Measurements from ENCODE around the gene SNRNP70.
A peak's percentile ranks its signal among the peaks of the same experiment; 100 is the strongest.
"Not testable (repeated sequence)": the region's sequence is repeated elsewhere in the genome, so short reads cannot be mapped to it uniquely, and the experiment has no call there.

Gene SNRNP70

DNA sequence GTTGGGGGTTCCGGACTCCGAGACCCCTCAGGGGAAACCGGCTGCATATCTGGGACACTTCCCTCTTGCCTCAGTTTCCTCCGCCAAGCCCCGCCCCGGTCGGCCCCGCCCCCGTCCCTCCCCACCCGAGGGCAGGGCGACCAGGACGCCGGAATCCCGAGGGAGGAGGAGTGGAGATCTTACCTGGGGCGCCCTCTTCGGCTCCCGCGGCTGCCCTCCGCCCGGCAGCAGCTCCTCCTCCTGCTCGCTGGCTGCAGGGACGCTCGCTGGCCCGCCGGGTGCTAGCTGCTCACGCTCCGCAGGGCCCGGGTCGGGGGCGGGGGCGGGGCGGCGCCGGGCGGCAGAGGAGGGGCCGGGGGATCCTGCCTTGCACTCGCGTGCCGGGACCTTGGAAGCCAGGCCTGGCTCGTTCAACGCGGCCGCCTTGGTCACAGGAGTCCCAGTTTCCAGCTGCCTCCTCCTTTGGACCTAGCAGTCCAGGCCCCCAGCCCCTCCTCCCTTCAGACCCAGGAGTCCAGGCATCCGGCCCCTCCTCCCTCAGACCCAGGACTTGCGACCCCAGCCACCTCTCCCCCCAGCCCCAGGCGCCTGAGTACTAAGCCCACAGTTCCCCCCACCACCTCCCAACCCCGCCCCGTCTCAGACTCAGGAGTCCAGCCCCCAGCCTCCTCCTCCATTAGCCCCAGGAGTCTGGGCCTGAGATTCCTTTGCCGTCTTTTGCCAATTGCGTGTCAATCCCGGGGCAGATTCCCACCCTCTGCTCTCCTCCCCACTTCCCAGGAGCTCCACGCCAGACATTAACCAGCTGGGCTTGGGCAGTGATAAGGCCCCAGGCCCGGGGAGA lies 20.3 kb upstream of the SNRNP70 start, which contains the start of gene NTF4:
Gene NTF4, minus strand, starts transcription at position 51 of the 844 bp plus-strand sequence. CDS start 2,821 bp downstream, outside the sequence.
- ATAC-seq, result peak in 1 of 2 donors; percentile 27

DNA sequence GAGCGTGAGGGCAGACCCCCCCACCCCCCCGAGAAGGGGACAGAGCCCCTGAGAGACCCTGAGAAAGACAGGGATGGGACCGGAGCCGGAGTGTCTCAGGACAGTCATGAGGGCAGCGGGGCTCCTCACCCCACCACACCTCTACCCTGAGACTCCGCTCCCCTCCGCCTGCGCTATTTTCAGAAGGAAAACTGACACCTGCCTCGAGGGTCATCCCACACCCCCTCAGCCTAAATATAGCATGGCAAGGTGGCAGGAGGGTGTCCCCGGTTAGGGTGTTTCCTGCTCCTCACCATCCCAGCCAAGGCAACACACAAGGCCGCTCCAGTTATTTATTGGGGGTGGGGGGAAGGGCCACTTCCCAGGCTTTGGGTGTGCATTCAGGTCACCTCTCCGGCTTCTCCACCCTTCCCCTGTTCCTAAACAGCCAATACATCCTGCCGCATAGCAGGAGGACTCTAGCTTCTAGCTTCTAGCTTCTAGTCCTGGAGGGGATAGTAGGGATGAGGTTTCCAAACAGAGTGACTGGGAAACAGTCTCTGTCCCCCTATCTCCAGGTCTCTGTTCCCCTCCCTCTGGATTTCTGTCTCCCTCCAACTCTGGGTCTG lies 19.2 kb upstream of the SNRNP70 start:
- no peak for ATAC-seq

DNA sequence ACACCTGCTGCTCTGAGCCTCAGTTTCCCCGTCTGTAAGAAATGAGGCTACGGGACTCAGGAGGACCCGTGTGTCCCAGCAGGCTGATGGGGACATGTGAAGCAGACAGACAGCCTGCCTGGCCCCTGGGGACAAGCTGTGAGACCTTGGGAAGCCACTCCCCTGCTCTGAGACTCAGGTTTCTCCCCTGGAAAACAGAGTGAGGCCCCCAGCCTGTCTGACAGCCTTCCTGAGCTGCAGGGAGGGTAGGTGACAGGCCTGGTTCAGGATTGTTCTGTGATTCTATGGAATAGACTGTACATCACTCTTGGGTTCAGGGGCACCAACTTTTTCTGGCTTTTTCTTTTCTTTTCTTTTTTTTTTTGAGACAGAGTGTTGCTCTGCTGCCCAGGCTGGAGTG lies 17.7 kb upstream of the SNRNP70 start:
- no peak for ATAC-seq

DNA sequence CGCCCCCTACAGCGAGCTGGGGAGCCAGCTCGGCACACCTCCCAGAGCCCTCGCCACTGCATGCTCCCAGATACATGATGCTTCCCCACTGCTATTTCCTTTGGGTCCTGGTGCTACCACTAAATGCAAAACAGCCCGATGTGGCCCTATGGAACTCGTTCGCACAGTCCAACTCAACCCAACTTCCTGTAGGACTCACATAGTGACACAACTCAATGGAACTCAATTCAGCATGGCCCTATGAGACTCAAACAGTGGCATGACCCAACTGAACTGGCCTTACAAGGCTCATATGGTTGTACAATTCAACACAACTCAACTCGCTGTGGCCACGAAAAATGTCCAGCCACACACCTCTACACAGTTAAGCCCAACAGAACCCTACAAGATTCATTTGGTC lies 16.2 kb upstream of the SNRNP70 start:
- ATAC-seq, result no peak

DNA sequence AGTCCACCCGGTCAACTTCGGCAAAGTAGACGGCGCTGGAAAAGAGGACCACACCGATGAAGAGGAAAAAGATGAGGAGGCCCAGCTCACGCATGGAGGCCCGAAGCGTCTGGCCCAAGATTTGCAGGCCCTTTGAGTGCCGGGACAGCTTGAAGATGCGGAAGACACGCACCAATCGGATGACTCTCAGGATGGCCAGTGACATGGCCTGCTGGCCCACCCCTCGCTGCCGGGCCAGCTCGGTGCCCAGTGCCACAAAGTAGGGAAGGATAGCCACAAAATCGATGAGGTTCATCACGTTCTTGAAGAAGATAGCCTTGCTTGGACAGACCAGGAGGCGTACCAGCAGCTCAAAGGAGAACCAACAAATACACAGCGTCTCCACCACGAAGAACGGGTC lies 14.8 kb upstream of the SNRNP70 start:
- no peak for ATAC-seq

DNA sequence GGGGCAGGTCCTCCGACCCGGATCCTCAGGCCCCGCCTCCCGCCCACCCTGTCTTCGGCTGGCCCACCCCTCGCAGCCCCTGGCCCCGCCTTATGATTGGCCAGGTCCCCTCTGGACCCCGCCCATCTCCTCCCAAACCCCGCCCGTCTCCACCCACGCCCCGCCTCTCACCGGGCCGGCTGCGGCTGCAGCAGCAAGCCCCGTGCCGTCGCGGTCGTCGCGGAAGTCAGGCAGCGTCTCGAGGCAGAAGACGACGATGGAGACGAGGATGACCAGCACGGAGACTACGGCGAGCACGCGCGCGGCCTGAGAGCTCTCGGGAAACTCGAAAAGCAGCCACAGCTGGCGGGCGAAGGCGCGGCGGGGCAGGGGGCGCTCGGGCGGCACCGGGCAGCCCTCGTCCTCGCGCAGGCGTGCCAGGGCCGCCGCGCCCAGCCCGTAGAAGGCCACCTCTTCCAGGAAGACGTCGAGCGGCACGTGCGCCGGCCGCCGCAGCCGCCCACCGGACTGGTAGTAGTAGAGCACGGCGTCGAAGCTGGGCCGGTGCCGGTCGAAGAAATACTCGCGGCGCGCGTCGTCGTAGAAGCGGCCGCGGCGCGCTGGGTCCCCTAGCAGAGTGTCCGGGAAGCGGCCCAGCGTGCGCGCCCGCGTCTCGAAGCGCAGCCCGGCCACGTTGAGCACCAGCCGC lies 13.2 kb upstream of the SNRNP70 start:
- peak in 1 of 2 donors; percentile 13 for ATAC-seq

DNA sequence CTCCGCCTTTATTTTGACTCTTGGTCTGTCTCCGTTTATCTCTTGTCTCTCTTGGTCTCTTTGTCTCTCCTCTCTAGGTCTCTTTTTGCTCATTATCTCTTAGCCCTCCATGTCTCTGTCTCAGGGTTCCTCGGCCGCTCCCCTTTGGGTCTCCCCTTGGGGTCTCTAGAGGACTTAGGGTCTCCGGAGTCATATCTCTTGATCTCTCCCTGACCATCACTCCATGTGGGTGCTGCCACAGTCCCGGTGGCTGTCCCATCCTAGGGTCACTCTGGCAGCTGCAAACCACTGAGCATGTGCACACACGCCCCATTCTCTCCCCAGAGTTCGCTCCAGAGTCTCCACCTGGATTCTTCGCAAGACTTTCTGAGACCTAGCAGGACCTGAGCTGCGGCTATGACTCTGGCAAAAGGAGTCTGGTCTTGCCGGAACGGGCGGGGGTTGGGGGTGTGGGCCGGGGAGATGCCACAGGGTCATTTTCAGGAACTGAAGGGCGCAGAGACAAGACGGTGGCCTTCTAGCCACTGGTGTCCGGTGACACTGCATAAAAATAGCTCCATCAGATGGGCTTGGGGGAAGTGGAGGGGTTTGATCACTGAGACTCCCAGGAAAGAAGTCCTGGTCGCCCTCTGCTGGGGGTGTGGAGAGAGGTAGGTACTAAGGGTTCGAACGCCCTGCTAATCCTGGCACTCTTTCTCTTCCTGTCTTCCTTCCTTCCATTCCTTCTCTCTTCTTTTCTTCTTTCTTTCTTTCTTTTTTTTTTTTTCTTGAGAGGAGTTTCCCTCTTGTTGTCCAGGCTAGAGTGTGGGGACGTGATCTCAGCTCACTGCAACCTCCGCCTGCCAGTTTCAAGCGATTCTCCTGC lies 11.5 kb upstream of the SNRNP70 start:
- no peak for ATAC-seq

DNA sequence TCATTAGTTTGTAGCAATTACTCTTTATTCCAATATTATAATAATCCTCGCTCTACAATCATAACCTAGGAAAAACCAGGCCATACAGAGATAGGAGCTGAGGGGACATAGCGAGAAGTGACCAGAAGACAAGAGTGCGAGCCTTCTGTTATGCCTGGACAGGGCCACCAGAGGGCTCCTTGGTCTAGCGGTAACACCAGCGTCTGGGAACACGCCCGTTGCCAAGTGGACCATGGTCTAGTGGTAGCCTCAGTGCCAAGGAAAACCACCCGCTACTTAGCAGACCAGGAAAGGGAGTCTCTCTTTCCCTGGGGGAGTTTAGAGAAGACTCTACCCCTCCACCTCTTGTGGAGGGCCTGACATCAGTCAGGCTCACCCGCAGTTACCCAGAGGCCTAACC lies 10.4 kb upstream of the SNRNP70 start:
- not testable (repeated sequence) for ATAC-seq

DNA sequence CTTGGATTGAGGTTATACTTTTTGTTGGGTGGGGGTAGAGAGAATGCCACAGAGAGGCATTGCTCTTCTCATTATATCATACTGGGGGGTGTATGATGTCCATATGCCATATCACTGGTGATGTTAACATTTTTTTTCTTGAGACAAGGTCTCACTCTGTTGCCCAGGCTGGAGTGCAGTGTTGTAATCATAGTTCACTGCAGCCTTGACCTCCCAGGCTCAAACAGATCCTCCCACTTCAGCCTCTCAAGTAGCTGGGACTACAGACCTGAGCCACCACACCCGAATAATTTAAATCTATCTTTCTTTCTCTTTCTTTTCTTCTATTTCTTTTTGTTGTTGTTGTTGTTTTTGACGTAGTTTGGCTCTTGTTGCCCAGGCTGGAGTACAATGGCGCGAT lies 4.9 kb upstream of the SNRNP70 start:
- no peak for ATAC-seq

DNA sequence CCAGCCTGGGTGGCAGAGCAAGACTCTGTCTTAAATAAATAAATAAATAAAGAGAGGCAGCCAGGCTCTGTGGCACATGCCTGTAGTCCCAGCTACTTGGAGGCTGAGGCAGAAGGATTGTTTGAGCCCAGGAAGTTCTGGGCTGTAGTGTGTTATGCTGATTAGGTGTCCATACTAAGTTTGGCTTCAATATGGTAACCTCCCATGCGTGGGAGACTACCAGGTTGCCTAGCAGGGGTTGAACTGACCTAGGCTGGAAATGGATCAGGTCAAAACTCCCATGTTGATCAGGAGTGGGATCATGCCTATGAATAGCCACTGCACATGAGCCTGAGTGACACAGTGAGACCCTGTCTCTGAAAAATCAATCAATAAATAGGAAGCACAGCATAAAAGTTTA lies 4.0 kb upstream of the SNRNP70 start:
- ATAC-seq, result no peak

DNA sequence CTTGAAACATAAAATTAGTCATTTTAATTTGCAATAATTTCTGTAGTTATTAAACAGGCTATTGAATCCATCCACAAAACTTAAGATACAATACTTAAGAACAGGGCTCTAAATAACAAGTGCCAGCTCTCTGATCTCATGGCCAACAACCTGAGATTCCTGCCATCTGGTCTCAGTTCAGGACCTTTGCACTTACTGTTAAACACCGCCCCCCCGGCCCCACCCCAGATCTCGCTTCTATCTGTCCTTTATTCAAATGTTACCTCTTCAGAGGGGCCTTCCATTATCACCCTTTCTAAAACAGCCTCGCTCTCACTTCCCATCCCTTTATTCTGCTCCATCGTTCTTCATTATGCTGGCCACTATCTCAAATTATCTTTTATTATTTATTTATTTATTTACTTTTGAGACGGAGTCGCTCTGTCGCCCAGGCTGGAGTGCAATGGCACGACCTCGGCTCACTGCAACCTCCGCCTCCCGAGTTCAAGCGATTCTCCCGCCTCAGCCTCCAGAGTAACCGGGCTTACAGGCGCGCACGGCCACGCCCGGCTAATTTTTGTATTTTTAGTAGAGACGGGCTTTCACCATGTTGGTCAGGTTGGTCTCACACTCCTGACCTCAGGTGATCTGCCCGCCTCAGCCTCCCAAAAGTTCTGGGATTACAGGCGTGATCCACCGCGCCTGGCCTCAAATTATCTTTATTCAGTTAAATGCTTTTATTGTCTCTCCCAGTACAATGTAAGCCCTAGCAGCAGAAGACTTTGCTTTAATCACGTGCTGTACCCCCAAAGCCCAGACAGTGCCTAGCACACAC lies 838 bp upstream of the SNRNP70 start:
- ATAC-seq, result no peak

DNA sequence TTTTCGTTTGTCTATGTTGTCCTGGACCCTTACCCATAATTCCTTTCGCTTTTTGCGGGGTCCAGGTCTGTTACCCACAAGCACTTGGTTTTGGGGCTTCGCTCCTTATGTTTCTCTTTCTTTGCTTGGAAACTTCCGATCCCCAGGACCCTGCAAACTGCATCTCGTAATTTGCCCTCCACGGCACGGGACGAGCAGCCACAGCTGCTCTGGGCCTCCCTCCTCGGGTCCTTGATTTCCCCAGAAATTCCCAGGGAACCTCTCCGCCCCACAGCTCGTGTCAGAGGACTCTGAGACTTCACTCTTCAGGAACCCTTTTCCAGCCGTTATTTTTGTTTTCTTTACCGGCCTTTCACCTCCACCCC lies 599 bp downstream of the SNRNP70 start:
- no peak for ATAC-seq

DNA sequence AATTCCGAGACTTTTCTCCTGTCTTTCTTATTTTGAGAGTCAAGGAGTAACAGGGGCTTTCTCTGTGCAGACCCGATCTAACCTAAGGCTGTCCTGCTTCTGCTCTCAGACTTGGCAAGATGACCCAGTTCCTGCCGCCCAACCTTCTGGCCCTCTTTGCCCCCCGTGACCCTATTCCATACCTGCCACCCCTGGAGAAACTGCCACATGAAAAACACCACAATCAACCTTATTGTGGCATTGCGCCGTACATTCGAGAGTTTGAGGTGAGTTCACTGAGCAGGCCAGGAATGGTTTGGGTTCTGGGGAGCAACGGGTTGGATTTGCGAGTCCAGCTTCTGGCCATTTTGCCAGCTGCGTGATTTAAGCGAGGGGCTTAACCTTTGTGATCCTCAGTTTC lies 1.0 kb downstream of the SNRNP70 start:
- ATAC-seq, result no peak

DNA sequence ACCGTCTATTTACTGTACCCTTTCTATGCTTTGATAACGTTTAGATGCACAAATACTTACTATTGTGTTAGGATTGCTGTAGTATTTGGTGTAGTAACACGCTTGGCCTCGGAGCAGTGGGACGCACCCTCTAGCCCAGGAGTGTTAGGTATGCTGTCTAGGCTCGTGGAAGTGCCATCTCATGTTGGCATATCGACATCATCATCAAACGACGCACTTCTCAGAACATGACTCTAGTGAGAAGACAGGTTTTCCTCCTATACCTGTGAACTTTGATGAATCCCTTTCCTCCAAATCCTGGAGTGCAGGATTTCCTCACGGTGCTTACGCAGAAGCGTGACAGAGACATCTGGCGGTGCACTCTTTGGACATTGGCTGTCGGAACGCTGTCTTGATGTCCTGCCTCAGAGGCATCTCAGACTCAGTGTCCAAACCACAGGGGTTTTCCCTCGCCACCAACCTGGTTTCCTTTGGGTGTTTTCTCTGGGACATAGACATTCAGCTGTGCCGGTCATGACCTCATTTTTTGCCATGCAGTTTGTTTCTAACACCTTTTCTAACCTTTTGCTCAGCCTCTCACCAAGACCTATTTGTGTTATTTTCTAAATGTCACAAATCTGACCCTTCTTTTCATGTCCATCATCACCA lies 6.3 kb downstream of the SNRNP70 start:
- ATAC-seq, result no peak

DNA sequence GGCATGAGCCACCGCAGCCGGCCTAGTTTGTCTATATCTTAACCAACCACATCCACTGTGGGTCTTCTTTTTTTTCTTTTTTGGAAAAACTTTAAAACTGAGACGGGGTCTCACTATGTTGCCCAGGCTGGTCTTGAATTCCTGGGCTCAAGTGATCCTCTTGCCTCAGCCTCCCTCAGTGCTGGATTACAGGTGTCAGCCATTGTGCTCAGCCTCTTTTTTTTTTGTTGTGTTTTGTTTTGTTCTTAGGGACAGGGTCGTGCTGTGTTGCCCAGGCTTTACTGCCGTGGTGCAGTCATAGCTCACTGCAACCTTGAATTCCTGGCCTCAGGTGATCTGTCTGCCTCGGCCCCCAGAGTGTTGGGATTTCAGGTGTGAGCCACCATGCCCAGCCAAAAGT lies 7.4 kb downstream of the SNRNP70 start:
- ATAC-seq, result no peak

DNA sequence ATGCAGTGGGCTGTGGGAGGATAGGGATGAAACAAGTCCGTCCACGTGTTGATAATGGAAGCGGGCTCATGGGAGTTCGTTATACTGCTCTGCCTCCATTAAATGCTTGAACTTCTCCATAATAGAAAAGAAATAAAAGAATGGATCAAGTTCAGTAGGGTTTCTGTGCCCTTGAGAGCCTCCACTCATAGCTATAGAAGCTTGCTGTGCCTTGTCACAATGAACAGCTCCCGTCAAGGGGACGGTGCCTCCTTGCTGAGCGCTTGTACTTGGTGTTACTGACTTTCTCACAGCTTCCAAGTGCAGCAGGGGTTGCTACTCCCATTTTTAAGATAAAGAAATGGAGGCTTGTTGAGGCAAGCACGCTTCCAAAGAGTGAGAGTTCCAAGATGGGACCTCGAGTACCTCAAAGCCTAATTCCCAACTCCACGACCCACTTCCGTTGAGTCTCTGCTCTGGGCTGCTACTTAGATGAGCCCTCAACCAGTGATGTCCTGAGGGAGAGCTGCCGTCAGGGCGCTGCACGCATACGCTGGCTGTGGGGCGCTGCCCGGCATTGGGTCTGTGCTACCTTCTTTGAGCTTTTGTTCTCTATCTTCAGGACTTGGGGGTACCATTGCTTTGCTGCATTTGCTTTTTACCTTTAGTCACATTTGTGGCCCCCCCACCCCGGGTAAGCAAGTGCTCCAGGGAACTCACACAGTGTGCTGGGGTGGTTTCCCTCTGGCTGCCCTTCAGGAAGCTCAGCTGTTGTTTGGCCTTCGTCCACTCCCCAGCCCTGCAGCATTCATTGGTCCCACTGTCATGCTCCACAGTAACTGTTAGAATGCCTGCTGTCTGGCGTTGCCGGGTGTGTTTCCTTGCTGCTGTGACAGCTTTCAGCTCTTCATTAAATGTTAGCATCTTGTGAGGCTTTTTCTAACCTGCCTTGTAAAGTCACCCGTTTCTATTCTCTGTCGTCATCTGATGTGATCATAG lies 9.5 kb downstream of the SNRNP70 start:
- no peak for ATAC-seq

DNA sequence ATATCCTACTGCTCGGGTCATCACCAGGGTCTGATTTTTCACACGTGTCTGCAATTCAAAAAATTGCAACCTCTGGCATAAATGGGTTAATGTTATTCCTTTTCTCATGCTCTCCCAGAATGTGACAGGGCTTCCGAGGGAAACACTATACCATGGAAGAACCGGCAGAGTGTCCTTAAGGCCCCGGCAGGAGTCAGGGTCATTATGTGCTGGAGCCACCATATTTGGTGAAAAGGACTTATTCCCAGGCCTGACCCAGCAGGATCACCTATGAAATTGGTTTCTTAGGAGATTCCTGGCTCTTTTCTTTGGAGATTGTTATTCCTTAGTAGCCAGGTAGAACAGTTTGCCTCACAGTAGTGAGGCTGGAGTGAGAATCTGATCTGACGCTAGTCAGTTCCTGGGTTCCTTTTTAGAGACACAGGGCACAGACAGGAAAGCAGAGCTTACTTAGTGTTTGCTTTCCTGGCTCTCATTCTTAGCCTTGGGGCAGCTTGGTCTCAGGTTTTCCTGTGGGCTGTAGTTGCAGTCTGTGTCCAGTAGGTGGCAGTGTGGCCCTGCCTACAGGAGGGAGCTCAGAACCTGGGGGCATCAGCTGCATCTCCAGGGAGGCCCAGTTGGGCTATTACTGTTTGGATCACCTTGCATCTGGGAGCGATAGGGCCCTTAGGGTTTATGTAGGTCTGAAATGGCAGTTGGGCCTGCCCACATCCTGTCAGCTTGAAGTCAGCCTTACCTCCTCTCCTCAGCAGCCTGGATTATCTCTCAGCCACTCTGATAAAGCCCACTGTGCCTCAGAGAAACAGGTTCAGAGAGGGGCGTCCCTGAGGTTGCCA lies 12.4 kb downstream of the SNRNP70 start:
- ATAC-seq, result peak; percentile 67 to 81

DNA sequence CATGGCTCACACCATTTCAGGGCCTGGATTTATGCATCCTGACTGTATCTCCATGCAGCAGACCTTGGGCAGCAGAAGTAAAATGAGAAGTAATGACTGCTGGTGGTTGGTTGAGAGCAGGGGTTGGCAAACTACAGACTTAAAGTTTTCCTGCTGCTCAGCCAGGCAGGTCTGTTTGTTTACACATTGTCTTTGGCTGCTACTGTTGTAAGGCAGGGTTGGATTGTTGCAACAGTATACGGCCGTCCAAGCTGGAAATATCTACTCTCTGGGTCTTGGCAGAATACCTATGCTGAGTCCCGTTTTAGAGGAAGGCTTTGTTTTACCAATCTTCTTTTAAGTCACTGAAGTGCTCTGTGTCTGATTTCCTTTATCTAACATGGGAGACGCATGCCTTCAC lies 13.5 kb downstream of the SNRNP70 start:
- ATAC-seq, result no peak

DNA sequence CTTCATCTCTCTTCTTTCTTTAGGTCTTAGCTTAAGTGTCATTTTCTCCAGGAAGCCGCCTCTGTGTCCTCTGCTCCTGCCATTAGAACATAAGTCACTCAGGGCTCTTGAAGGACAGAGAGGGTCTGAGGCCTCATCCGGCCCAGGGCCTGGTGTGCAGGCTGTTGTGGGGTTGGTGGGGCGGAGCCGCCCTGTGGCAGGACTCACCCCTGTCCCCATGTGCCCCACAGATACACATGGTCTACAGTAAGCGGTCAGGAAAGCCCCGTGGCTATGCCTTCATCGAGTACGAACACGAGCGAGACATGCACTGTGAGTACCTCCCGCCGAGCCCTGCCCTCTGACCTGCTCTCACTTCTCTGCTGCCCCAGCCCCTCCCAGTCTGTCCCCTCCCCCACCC lies 15.9 kb downstream of the SNRNP70 start:
- ATAC-seq, result no peak
